Skeletal muscle satellite cell (primary cell): Measurements from ENCODE around the gene SIK3.

Experiments
- H3K27me3 ChIP-seq: 2 replicates; pipeline ENCODE4 v1.7.0; 2013; ENCODE audit warnings: low read length; ENCODE audit not compliant: control insufficient read depth, insufficient read depth
- H3K36me3 ChIP-seq: 2 replicates; pipeline ENCODE4 v1.7.0; 2013; ENCODE audit warnings: mild to moderate bottlenecking, control low read depth, low read length; ENCODE audit not compliant: insufficient read depth
- H3K4me1 ChIP-seq: 2 replicates; pipeline ENCODE4 v1.7.0; 2013; ENCODE audit warnings: low read length; ENCODE audit not compliant: control insufficient read depth, insufficient read depth
- H3K4me2 ChIP-seq: 2 replicates; pipeline ENCODE4 v1.7.0; 2013; ENCODE audit warnings: mild to moderate bottlenecking, low read length
- H3K4me3 ChIP-seq: 2 replicates; pipeline ENCODE4 v1.7.0; 2013; ENCODE audit warnings: low read length
- H3K9ac ChIP-seq: 2 replicates; pipeline ENCODE4 v1.7.0; 2013; ENCODE audit warnings: mild to moderate bottlenecking, low read depth, low read length, moderate library complexity
- H3K9me3 ChIP-seq: replicated peaks from 2 replicates; pipeline ENCODE4 v1.7.0; 2013; ENCODE audit warnings: mild to moderate bottlenecking, control low read depth, low read length

Gene SIK3

GRCh38 chr11:117016246-117016645 lies 82.0 kb downstream of the SIK3 start:
- Histone ChIP-seq H3K27me3 (no peaks in the 10 kb centered on the region), H3K9ac (no peak overlapping the region), H3K4me2 (no peak overlapping the region), H3K36me3 (no peaks in the 10 kb centered on the region), H3K4me3 (no peak overlapping the region), H3K9me3 (no peaks in the 10 kb centered on the region), H3K4me1 (peaks cover 7% of the 10 kb centered on the region)

GRCh38 chr11:117011541-117011898 lies 86.7 kb downstream of the SIK3 start:
- peaks cover 20% of the 10 kb centered on the region for H3K4me1 ChIP-seq
- no peaks in the 10 kb centered on the region for H3K27me3 ChIP-seq
- peak overlapping the region; percentile 38 for H3K9ac ChIP-seq
- no peak overlapping the region for H3K4me3 ChIP-seq
- no peaks in the 10 kb centered on the region for H3K36me3 ChIP-seq
- H3K4me2 ChIP-seq, result peak overlapping the region; percentile 47
- H3K9me3 ChIP-seq, result no peaks in the 10 kb centered on the region

GRCh38 chr11:117010808-117011540 lies 87.3 kb downstream of the SIK3 start:
- Histone ChIP-seq H3K9ac (peak overlapping the region; percentile 38), H3K27me3 (no peaks in the 10 kb centered on the region), H3K4me2 (peak overlapping the region; percentile 54), H3K9me3 (no peaks in the 10 kb centered on the region), H3K4me1 (peaks cover 20% of the 10 kb centered on the region), H3K36me3 (no peaks in the 10 kb centered on the region), H3K4me3 (no peak overlapping the region)

GRCh38 chr11:117009905-117010605 lies 88.2 kb downstream of the SIK3 start:
- Histone ChIP-seq H3K9ac (no peak overlapping the region), H3K4me3 (no peak overlapping the region), H3K4me1 (peaks cover 20% of the 10 kb centered on the region), H3K4me2 (no peak overlapping the region), H3K36me3 (no peaks in the 10 kb centered on the region), H3K9me3 (no peaks in the 10 kb centered on the region), H3K27me3 (no peaks in the 10 kb centered on the region)

GRCh38 chr11:117005758-117006157 lies 92.5 kb downstream of the SIK3 start:
- H3K4me1 ChIP-seq, result peaks cover 10% of the 10 kb centered on the region

GRCh38 chr11:117002639-117003299 lies 95.5 kb downstream of the SIK3 start:
- Histone ChIP-seq H3K4me2 (no peak overlapping the region), H3K27me3 (no peaks in the 10 kb centered on the region), H3K4me1 (no peaks in the 10 kb centered on the region), H3K9me3 (no peaks in the 10 kb centered on the region), H3K4me3 (no peak overlapping the region), H3K36me3 (no peaks in the 10 kb centered on the region), H3K9ac (no peak overlapping the region)

More at GRCh38 chr11:117005758-117006157, 92.5 kb downstream of the SIK3 start:
- H3K4me2 ChIP-seq, result no peak overlapping the region
- H3K9me3 ChIP-seq, result no peaks in the 10 kb centered on the region
- no peaks in the 10 kb centered on the region for H3K36me3 ChIP-seq
- no peaks in the 10 kb centered on the region for H3K27me3 ChIP-seq
- no peak overlapping the region for H3K4me3 ChIP-seq
- H3K9ac ChIP-seq, result no peak overlapping the region

- no peak overlapping the region for H3K4me3 ChIP-seq
- H3K36me3 ChIP-seq, result no peaks in the 10 kb centered on the region
- no peak overlapping the region for H3K9ac ChIP-seq
- H3K9me3 ChIP-seq, result no peaks in the 10 kb centered on the region
- H3K4me1 ChIP-seq, result no peaks in the 10 kb centered on the region
- H3K4me2 ChIP-seq, result no peak overlapping the region
- no peaks in the 10 kb centered on the region for H3K27me3 ChIP-seq
These were observed 98.1 kb downstream of the SIK3 start for GRCh38 chr11:117000014-117000737.

- Histone ChIP-seq H3K9me3 (no peaks in the 10 kb centered on the region), H3K4me3 (no peak overlapping the region), H3K9ac (no peak overlapping the region), H3K4me1 (no peaks in the 10 kb centered on the region), H3K36me3 (no peaks in the 10 kb centered on the region), H3K4me2 (no peak overlapping the region), H3K27me3 (no peaks in the 10 kb centered on the region)
These were observed 101.2 kb downstream of the SIK3 start for GRCh38 chr11:116997071-116997470.

- H3K9ac ChIP-seq, result no peak overlapping the region
- H3K9me3 ChIP-seq, result no peaks in the 10 kb centered on the region
- no peak overlapping the region for H3K4me3 ChIP-seq
- H3K4me1 ChIP-seq, result peaks cover 14% of the 10 kb centered on the region
- no peak overlapping the region for H3K4me2 ChIP-seq
- no peaks in the 10 kb centered on the region for H3K27me3 ChIP-seq
- no peaks in the 10 kb centered on the region for H3K36me3 ChIP-seq
These were observed 104.0 kb downstream of the SIK3 start for GRCh38 chr11:116994195-116994594.

- Histone ChIP-seq H3K4me3 (no peak overlapping the region), H3K9me3 (no peaks in the 10 kb centered on the region), H3K9ac (no peak overlapping the region), H3K36me3 (no peaks in the 10 kb centered on the region), H3K27me3 (no peaks in the 10 kb centered on the region), H3K4me2 (no peak overlapping the region), H3K4me1 (peaks cover 15% of the 10 kb centered on the region)
These were observed 104.6 kb downstream of the SIK3 start for GRCh38 chr11:116993599-116993998.

GRCh38 chr11:116991491-116991890 lies 106.7 kb downstream of the SIK3 start:
- Histone ChIP-seq H3K9ac (no peak overlapping the region), H3K4me1 (peaks cover 27% of the 10 kb centered on the region)

More at GRCh38 chr11:116991491-116991890, 106.7 kb downstream of the SIK3 start:
- no peaks in the 10 kb centered on the region for H3K9me3 ChIP-seq
- no peaks in the 10 kb centered on the region for H3K36me3 ChIP-seq
- no peaks in the 10 kb centered on the region for H3K27me3 ChIP-seq
- no peak overlapping the region for H3K4me3 ChIP-seq
- no peak overlapping the region for H3K4me2 ChIP-seq
